ENCODE measurements around the gene YBEY. TPM values are rescaled to one million over a fixed set of nuclear protein-coding genes. Genes with fewer than 3 reads are reported as not detected.

Gene YBEY
- polyA plus RNA-seq, 1 donor (not counting 4 experiments of a cell fraction or from before 2014, with no cell fraction given) = 23.5 TPM

- Histone ChIP-seq H3K27ac (ENCODE audit: control insufficient read depth, insufficient read depth, low read length) (no peak overlapping the region), H3K4me1 (ENCODE audit: control insufficient read depth, extremely low read depth, insufficient read depth, low read length) (no peaks in the 10 kb centered on the region), H3K4me2 (ENCODE audit: control insufficient read depth, extremely low read depth, insufficient read depth, low read depth, low read length) (no peak overlapping the region), H3K27me3 (ENCODE audit: control insufficient read depth, extremely low read depth, insufficient read depth, low read length) (no peaks in the 10 kb centered on the region), H3K4me3 (ENCODE audit: control insufficient read depth in 2 of 3, extremely low read depth in 1 of 3, insufficient read depth in 2 of 3, low read depth in 1 of 3, low read length in 3 of 3) (no peak overlapping the region), H3K9ac (ENCODE audit: control insufficient read depth, extremely low read depth, insufficient read depth, low read length) (no peak overlapping the region), H3K79me2 (ENCODE audit: control insufficient read depth, insufficient read depth, low read length) (peaks cover 7% of the 10 kb centered on the region), H3K36me3 (ENCODE audit: control insufficient read depth in 2 of 2, extremely low read depth in 1 of 2, insufficient read depth in 2 of 2, low read length in 2 of 2) (peaks cover 43% of the 10 kb centered on the region in 2 experiments), H4K20me1 (ENCODE audit: control insufficient read depth, extremely low read depth, insufficient read depth, low read length) (no peaks in the 10 kb centered on the region), H3K9me3 (ENCODE audit: control insufficient read depth, low read depth, low read length) (no peaks in the 10 kb centered on the region), H3K9me1 (ENCODE audit: control insufficient read depth, extremely low read depth, insufficient read depth, low read length) (no peaks in the 10 kb centered on the region), H2AFZ (ENCODE audit: control insufficient read depth, low read length) (no peak overlapping the region)
- DNase-seq (ENCODE audit: low read depth, low spot score) (no peak), FAIRE-seq (no peak)
- dilution Hi-C loops (cut with MboI; ENCODE audit: extremely low pct_ligation_motif_present, low sequenced_read_pairs) = no loop called here
- TF ChIP-seq CTCF (optimal IDR thresholded peaks at IDR 0.05 in 1 of 3, IDR thresholded peaks at IDR 0.05 in 1 of 3, conservative IDR thresholded peaks at IDR 0.05 in 1 of 3; ENCODE audit: extremely low read depth in 1 of 3, insufficient read depth in 2 of 3, low read length in 3 of 3) (no peak), EZH2 (IDR thresholded peaks at IDR 0.05; ENCODE audit: low read length) (no peak)
These were observed 11.2 kb upstream of the YBEY start for GRCh38 chr21:46274797-46275390.

- peaks cover 62% of the 10 kb centered on the region for H3K79me2 ChIP-seq (ENCODE audit: control insufficient read depth, insufficient read depth, low read length)
- no peak overlapping the region for H3K9ac ChIP-seq (ENCODE audit: control insufficient read depth, extremely low read depth, insufficient read depth, low read length)
- no peaks in the 10 kb centered on the region for H3K9me1 ChIP-seq (ENCODE audit: control insufficient read depth, extremely low read depth, insufficient read depth, low read length)
- no peaks in the 10 kb centered on the region for H3K9me3 ChIP-seq (ENCODE audit: control insufficient read depth, low read depth, low read length)
- dilution Hi-C loops (cut with MboI; ENCODE audit: extremely low pct_ligation_motif_present, low sequenced_read_pairs) = no loop called here
- no peak overlapping the region for H3K4me3 ChIP-seq (ENCODE audit: control insufficient read depth in 2 of 3, extremely low read depth in 1 of 3, insufficient read depth in 2 of 3, low read depth in 1 of 3, low read length in 3 of 3)
- no peak overlapping the region for H3K27ac ChIP-seq (ENCODE audit: control insufficient read depth, insufficient read depth, low read length)
- FAIRE-seq (no peak), DNase-seq (ENCODE audit: low read depth, low spot score) (no peak)
- H3K4me1 ChIP-seq (ENCODE audit: control insufficient read depth, extremely low read depth, insufficient read depth, low read length) = peaks cover 21% of the 10 kb centered on the region
- peaks cover 15 to 30% of the 10 kb centered on the region in 2 experiments for H3K36me3 ChIP-seq (ENCODE audit: control insufficient read depth in 2 of 2, extremely low read depth in 1 of 2, insufficient read depth in 2 of 2, low read length in 2 of 2)
- H4K20me1 ChIP-seq (ENCODE audit: control insufficient read depth, extremely low read depth, insufficient read depth, low read length) = no peaks in the 10 kb centered on the region
- H3K27me3 ChIP-seq (ENCODE audit: control insufficient read depth, extremely low read depth, insufficient read depth, low read length) = no peaks in the 10 kb centered on the region
- H2AFZ ChIP-seq (ENCODE audit: control insufficient read depth, low read length) = no peak overlapping the region
- TF ChIP-seq CTCF (optimal IDR thresholded peaks at IDR 0.05 in 1 of 3, IDR thresholded peaks at IDR 0.05 in 1 of 3, conservative IDR thresholded peaks at IDR 0.05 in 1 of 3; ENCODE audit: extremely low read depth in 1 of 3, insufficient read depth in 2 of 3, low read length in 3 of 3) (no peak), EZH2 (IDR thresholded peaks at IDR 0.05; ENCODE audit: low read length) (no peak)
- H3K4me2 ChIP-seq (ENCODE audit: control insufficient read depth, extremely low read depth, insufficient read depth, low read depth, low read length) = no peak overlapping the region
These were observed 2.0 kb upstream of the YBEY start for GRCh38 chr21:46284077-46284644.
